Parathyroid adenoma (tissue), 2 donors: ENCODE measurements around the gene AIFM2.

Source experiments
- H2AFZ ChIP-seq: fragments of 300-600 bp; sonication (generic); one replicate; pipeline ENCODE4 v1.7.0; 2017; ENCODE audit warnings: antibody characterized with exemption, mild to moderate bottlenecking
- H3K27ac ChIP-seq: fragments of 300-600 bp; sonication (generic); one replicate; pipeline ENCODE4 v1.7.0; 2017
- H3K27me3 ChIP-seq: fragments of 300-600 bp; sonication (generic); one replicate; pipeline ENCODE4 v1.7.0; 2017; ENCODE audit warnings: low read length; ENCODE audit not compliant: control insufficient read depth, insufficient read depth
- H3K36me3 ChIP-seq: fragments of 300-600 bp; sonication (generic); one replicate; pipeline ENCODE4 v1.7.0; 2017; ENCODE audit warnings: low read length; ENCODE audit not compliant: control insufficient read depth, insufficient read depth
- H3K4me1 ChIP-seq: fragments of 300-600 bp; sonication (generic); one replicate; pipeline ENCODE4 v1.7.0; 2017; ENCODE audit warnings: control low read depth
- H3K4me2 ChIP-seq: fragments of 300-600 bp; sonication (generic); one replicate; pipeline ENCODE4 v1.7.0; 2017; ENCODE audit warnings: low read length
- H3K4me3 ChIP-seq: fragments of 300-600 bp; sonication (generic); one replicate; pipeline ENCODE4 v1.7.0; 2017; ENCODE audit warnings: low read depth, low read length
- H3K79me2 ChIP-seq: fragments of 300-600 bp; sonication (generic); one replicate; pipeline ENCODE4 v1.7.0; 2017; ENCODE audit warnings: control low read depth
- H3K9ac ChIP-seq: fragments of 300-600 bp; sonication (generic); one replicate; pipeline ENCODE4 v1.7.0; 2017; ENCODE audit warnings: mild to moderate bottlenecking
- H3K9me3 ChIP-seq: fragments of 300-600 bp; sonication (generic); one replicate; pipeline ENCODE4 v1.7.0; 2017; ENCODE audit warnings: low read length; ENCODE audit not compliant: control insufficient read depth
- CTCF ChIP-seq: fragments of 300-600 bp; sonication (generic); IDR thresholded peaks from one replicate; pipeline ENCODE4 v1.7.0; 2017; ENCODE audit warnings: antibody characterized with exemption, mild to moderate bottlenecking
- donor health status: primary hyperparathyroidism.

Gene AIFM2

DNA sequence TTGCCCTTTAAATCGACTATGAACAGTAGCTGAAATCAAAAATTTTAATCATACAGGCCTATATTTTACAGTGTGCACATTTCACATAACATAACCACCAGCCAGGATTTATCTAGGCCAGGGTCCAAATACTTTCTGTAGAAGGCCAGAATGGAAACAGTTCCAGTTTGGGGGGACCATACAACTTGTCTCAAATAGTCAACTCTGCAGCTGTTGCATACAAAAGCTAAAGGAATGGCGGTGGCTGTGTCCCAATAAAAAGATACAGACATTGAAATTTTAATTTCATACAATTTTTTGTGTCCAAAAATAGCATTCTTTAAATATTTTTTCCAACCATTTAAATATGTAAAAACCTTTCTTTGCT is 14.6 kb upstream of the AIFM2 start:
- Histone ChIP-seq H3K27me3 (no peaks in the 10 kb centered on the region), H3K4me3 (peak overlapping the region; percentile 70), H3K4me2 (peak overlapping the region; percentile 87), H3K4me1 (peaks cover 9% of the 10 kb centered on the region), H3K9me3 (no peaks in the 10 kb centered on the region), H3K36me3 (no peaks in the 10 kb centered on the region), H3K27ac (peak overlapping the region; percentile 84), H2AFZ (peak overlapping the region; percentile 92), H3K9ac (no peak overlapping the region), H3K79me2 (peaks cover 22% of the 10 kb centered on the region)
- peak; percentile 1 for TF ChIP-seq CTCF

- no peaks in the 10 kb centered on the region for H3K36me3 ChIP-seq
- H3K4me3 ChIP-seq, result peak within 1 kb of the TSS; percentile 70
- H3K9ac ChIP-seq, result no peak within 1 kb of the TSS
- peaks cover 22% of the 10 kb centered on the region for H3K79me2 ChIP-seq
- peak within 1 kb of the TSS; percentile 84 for H3K27ac ChIP-seq
- TF ChIP-seq CTCF, result peak; percentile 84
- no peaks in the 10 kb centered on the region for H3K27me3 ChIP-seq
- peak within 1 kb of the TSS; percentile 92 for H2AFZ ChIP-seq
- H3K4me1 ChIP-seq, result peaks cover 9% of the 10 kb centered on the region
- no peaks in the 10 kb centered on the region for H3K9me3 ChIP-seq
- H3K4me2 ChIP-seq, result peak within 1 kb of the TSS; percentile 87
Measured at GRCh38 chr10:70146489-70147258, 14.0 kb upstream of the AIFM2 start, which contains the start of gene TYSND1. TYSND1 (minus strand) TSS chr10:70146700; CDS start chr10:70146586, 114 bp downstream.

DNA sequence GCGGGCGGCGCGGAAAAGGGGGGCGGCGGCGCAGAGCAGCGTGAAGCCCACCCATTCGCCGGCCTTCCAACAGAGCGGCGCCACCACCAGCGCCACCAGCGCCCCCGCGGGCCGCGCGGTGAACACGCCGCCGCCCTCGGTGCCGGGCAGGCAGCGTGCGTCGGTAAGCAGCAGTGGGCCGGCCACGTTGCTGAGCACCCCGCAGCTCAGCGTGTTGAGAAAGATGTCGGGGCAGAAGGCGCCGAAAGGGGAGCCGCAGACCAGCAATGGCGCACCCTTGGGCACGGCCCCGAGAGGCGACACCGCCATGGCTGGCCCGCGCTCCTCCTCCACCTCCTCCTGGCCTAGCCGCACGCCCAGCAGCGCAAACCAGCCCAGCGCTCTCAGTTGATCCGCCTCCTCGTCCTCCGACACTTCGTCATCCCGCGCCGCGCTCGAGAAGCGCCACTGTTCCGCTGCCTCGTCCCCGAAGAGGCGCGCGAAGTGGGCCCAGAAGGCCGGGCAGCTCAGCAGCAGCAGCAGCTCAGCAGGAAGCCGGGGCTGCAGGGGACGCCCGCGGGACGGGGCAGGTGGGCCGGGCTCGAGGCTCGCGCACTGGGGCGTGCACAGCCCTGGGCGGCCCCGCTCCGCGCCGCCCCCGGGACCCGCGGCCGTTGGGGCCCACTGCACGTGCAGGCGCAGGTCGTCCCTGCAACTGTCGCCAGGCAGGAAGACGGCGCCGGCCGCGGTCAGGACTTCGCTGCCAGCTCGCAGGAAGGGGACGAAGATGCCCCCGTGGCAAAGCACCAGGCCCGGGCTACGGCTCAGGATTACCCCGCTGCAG is 13.3 kb upstream of the AIFM2 start:
- H3K27ac ChIP-seq, result peak overlapping the region; percentile 84
- no peaks in the 10 kb centered on the region for H3K36me3 ChIP-seq
- peak overlapping the region; percentile 84 for H3K4me2 ChIP-seq
- H3K79me2 ChIP-seq, result peaks cover 22% of the 10 kb centered on the region
- peaks cover 9% of the 10 kb centered on the region for H3K4me1 ChIP-seq
- TF ChIP-seq CTCF, result peak; percentile 69
- H2AFZ ChIP-seq, result peak overlapping the region; percentile 92
- no peaks in the 10 kb centered on the region for H3K9me3 ChIP-seq
- H3K9ac ChIP-seq, result no peak overlapping the region
- peak overlapping the region; percentile 70 for H3K4me3 ChIP-seq
- H3K27me3 ChIP-seq, result no peaks in the 10 kb centered on the region

DNA sequence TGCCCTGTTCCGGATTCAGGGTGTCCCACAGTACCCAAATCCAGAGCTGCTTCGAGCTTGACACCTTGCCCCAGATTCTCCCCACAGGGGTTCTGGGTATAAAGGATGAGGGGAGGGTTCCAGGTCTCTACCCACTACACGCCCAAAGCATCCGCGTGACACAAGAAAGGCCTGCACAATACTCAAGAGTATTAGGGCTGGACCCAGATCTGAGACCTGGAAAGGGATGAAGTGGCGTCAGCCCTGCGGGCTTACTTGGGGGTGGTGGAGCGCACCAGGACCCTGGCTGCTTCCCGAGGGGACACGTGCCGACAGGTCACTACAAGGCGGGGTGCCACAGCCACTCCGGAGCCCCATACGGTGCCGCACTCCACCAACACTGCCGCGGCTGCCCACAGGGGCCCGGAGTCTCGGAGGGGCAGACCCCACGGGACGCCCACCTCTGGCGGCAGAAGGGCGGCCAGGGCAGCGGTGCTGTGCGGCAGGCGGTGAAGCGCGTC is 12.6 kb upstream of the AIFM2 start:
- Histone ChIP-seq H2AFZ (peak overlapping the region; percentile 92), H3K36me3 (no peaks in the 10 kb centered on the region), H3K4me1 (peaks cover 9% of the 10 kb centered on the region), H3K9me3 (no peaks in the 10 kb centered on the region), H3K4me3 (peak overlapping the region; percentile 70), H3K9ac (no peak overlapping the region), H3K27ac (peak overlapping the region; percentile 84), H3K79me2 (peaks cover 18% of the 10 kb centered on the region), H3K4me2 (peak overlapping the region; percentile 84), H3K27me3 (no peaks in the 10 kb centered on the region)
- no peak for TF ChIP-seq CTCF
